Measurements from ENCODE around the gene TXNL4A.

DNA sequence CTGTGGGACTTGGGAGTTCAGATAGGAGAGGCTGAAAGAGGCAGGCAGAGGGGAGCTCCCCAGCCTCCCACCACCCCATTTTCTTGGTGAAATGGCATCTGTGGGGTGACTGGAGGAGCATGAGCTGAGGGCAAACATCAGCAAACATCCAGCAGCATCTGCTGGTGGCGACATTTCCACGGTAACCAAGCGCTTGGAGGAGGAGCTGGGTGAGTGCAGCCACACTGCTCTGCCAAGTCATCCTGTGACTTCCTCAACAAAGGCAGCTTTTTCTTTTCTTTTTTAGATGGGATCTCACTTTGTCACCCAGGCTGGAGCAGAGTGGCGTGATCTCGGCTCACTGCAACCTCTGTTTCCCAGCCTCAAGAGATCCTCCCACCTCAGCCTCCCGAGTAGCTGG lies 5.6 kb downstream of the TXNL4A start:
- TF ChIP-seq POLR2AphosphoS5 (IDR thresholded peaks at IDR 0.05; ENCODE audit: low read depth), result peak; percentile 36; the same call in 1 of the 2 replicates
- TF ChIP-seq, protein P1, sequence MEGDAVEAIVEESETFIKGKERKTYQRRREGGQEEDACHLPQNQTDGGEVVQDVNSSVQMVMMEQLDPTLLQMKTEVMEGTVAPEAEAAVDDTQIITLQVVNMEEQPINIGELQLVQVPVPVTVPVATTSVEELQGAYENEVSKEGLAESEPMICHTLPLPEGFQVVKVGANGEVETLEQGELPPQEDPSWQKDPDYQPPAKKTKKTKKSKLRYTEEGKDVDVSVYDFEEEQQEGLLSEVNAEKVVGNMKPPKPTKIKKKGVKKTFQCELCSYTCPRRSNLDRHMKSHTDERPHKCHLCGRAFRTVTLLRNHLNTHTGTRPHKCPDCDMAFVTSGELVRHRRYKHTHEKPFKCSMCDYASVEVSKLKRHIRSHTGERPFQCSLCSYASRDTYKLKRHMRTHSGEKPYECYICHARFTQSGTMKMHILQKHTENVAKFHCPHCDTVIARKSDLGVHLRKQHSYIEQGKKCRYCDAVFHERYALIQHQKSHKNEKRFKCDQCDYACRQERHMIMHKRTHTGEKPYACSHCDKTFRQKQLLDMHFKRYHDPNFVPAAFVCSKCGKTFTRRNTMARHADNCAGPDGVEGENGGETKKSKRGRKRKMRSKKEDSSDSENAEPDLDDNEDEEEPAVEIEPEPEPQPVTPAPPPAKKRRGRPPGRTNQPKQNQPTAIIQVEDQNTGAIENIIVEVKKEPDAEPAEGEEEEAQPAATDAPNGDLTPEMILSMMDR (IDR thresholded peaks at IDR 0.05; ENCODE audit: insufficient read depth, low read length), result no peak
- TF ChIP-seq, protein P2, sequence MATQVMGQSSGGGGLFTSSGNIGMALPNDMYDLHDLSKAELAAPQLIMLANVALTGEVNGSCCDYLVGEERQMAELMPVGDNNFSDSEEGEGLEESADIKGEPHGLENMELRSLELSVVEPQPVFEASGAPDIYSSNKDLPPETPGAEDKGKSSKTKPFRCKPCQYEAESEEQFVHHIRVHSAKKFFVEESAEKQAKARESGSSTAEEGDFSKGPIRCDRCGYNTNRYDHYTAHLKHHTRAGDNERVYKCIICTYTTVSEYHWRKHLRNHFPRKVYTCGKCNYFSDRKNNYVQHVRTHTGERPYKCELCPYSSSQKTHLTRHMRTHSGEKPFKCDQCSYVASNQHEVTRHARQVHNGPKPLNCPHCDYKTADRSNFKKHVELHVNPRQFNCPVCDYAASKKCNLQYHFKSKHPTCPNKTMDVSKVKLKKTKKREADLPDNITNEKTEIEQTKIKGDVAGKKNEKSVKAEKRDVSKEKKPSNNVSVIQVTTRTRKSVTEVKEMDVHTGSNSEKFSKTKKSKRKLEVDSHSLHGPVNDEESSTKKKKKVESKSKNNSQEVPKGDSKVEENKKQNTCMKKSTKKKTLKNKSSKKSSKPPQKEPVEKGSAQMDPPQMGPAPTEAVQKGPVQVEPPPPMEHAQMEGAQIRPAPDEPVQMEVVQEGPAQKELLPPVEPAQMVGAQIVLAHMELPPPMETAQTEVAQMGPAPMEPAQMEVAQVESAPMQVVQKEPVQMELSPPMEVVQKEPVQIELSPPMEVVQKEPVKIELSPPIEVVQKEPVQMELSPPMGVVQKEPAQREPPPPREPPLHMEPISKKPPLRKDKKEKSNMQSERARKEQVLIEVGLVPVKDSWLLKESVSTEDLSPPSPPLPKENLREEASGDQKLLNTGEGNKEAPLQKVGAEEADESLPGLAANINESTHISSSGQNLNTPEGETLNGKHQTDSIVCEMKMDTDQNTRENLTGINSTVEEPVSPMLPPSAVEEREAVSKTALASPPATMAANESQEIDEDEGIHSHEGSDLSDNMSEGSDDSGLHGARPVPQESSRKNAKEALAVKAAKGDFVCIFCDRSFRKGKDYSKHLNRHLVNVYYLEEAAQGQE (IDR thresholded peaks at IDR 0.05; ENCODE audit: insufficient replicate concordance, low read depth), result no peak

All from HL-60 (cell line).